ENCODE data around the gene NR5A2. TPM values are rescaled to one million over a fixed set of nuclear protein-coding genes. Genes with fewer than 3 reads are reported as not detected.
A peak's percentile ranks its signal among the peaks of the same experiment; 100 is the strongest.
"Not testable (repeated sequence)": the region's sequence is repeated elsewhere in the genome, so short reads cannot be mapped to it uniquely, and the experiment has no call there.

NR5A2 gene
- total RNA-seq, 6 donors from 2014 or later, result under 0.01 to 7.8 (median 2.1) TPM

DNA sequence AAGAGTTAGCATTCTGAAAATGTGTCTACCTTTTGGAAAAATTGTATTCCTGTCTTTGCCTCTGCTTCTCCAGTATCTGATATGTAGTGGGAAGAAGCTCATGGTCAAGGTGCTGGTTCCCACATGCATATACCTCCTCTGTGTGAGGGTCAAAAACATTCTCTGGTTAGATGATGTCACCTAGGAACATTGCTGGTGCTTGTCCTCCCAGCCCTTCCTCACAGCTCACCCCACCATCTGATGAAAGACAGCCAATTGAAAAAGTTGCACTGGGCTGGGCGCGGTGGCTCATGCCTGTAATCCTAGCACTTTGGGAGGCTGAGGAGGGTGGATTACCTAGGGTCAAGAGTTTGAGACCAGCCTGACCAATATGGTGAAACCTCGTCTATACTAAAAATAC is 154.4 kb downstream of the NR5A2 start:
- no peaks in the 10 kb centered on the region for H3K9me3 ChIP-seq
- H3K27me3 ChIP-seq, result no peaks in the 10 kb centered on the region
- 57 to 95% methylated on average over 3 of the region's 3 CpGs for WGBS, 2 donors
- H3K27ac ChIP-seq, result no peak overlapping the region
- no peaks in the 10 kb centered on the region for H3K36me3 ChIP-seq
- no peak overlapping the region for H3K4me3 ChIP-seq
- TF ChIP-seq, protein P1, sequence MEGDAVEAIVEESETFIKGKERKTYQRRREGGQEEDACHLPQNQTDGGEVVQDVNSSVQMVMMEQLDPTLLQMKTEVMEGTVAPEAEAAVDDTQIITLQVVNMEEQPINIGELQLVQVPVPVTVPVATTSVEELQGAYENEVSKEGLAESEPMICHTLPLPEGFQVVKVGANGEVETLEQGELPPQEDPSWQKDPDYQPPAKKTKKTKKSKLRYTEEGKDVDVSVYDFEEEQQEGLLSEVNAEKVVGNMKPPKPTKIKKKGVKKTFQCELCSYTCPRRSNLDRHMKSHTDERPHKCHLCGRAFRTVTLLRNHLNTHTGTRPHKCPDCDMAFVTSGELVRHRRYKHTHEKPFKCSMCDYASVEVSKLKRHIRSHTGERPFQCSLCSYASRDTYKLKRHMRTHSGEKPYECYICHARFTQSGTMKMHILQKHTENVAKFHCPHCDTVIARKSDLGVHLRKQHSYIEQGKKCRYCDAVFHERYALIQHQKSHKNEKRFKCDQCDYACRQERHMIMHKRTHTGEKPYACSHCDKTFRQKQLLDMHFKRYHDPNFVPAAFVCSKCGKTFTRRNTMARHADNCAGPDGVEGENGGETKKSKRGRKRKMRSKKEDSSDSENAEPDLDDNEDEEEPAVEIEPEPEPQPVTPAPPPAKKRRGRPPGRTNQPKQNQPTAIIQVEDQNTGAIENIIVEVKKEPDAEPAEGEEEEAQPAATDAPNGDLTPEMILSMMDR (IDR thresholded peaks at IDR 0.05), result no peak
- TF ChIP-seq POLR2A (IDR thresholded peaks at IDR 0.05), result no peak
- no peak for TF ChIP-seq EP300 (IDR thresholded peaks at IDR 0.05)
- no peak for TF ChIP-seq POLR2AphosphoS5 (IDR thresholded peaks at IDR 0.05)
- ATAC-seq (ENCODE audit: low FRiP score in 2 of 2) (no peak), DNase-seq (no peak)
- peaks cover 4 to 13% (median 8%) of the 10 kb centered on the region in 4 donors for H3K4me1 ChIP-seq

DNA sequence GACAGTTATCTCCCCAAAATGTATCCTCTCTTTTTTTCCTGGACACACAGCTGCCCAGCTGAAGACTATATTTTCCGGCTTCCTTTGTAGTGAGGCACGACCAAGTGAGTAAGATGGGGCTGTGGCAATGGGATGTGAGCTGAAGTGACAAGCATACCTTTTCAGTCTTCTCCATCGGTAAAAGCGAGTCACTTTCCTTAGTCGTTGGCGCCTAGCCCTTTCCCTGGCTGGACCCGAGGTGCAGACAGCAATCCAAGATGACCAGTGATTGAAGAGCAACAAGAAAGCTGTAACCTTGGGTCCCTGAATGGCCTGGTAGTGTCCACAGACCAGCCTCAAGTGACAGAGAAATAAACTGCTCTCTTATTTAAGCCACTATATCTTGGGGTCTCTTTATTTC is 155.2 kb downstream of the NR5A2 start:
- no peak for DNase-seq
- no peak overlapping the region for H3K4me3 ChIP-seq
- WGBS, 2 donors, result 93 to 98% methylated on average over 7 of the region's 7 CpGs
- H3K27me3 ChIP-seq, result no peaks in the 10 kb centered on the region
- no peak overlapping the region for H3K27ac ChIP-seq
- ATAC-seq (ENCODE audit: low FRiP score in 2 of 2), result no peak
- no peaks in the 10 kb centered on the region for H3K9me3 ChIP-seq
- H3K4me1 ChIP-seq, result peaks cover 4 to 13% (median 8%) of the 10 kb centered on the region in 4 donors
- TF ChIP-seq, protein P1 (IDR thresholded peaks at IDR 0.05), result no peak
- TF ChIP-seq EP300 (IDR thresholded peaks at IDR 0.05) (no peak), POLR2AphosphoS5 (IDR thresholded peaks at IDR 0.05) (no peak), POLR2A (IDR thresholded peaks at IDR 0.05) (no peak)
- no peaks in the 10 kb centered on the region for H3K36me3 ChIP-seq

DNA sequence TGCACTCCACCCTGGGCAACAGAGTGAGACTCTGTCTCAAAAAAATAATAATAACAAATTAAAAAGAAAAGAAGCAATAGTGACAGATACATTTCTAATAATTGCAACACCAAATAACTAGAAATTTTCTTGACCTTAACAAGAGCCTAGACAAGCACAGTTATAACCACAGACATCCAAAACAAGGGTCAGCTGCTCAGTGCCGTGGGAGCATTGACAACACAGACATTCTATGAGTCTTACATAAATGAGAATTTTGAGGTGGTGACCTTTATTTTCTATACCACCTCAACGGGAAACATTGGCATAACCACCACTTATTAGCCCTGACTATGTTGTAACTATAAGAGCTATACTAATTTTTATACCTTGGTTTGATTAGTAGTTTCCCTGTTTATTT is 156.1 kb downstream of the NR5A2 start:
- Histone ChIP-seq H3K4me3 (no peak overlapping the region), H3K9me3 (no peaks in the 10 kb centered on the region), H3K27ac (peak overlapping the region in 2 of 4 donors; percentile 53 to 60), H3K4me1 (peaks cover 4 to 13% (median 7%) of the 10 kb centered on the region in 4 donors), H3K36me3 (no peaks in the 10 kb centered on the region), H3K27me3 (no peaks in the 10 kb centered on the region)
- TF ChIP-seq EP300 (IDR thresholded peaks at IDR 0.05), result peak in 1 of 4 donors; percentile 11
- TF ChIP-seq, protein P1 (IDR thresholded peaks at IDR 0.05), result no peak
- ATAC-seq (ENCODE audit: low FRiP score in 2 of 2), result no peak
- no peak for DNase-seq
- WGBS, 2 donors, result 51 to 64% methylated on average over 2 of the region's 2 CpGs

DNA sequence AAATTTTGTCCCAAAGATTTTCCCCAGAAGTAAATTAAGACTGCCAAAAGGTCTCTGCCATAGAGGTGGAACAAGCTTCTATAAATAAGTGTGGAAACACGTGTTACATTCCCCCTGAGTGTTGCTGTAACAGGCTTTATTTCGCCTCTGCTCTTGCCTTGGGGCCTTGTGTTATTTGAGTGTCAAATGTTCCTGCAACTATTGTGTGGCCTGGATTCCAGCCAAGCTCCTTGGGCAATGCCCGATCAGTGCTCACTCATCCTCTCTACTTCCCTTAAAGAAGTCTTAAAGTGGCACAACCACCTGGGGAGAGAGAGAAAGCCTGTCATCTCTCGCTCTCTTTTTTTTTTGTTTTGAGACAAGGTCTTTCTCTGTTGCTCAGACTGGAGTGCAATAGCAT is 156.7 kb downstream of the NR5A2 start:
- Histone ChIP-seq H3K4me1 (peaks cover 4 to 13% (median 7%) of the 10 kb centered on the region in 4 donors), H3K27me3 (no peaks in the 10 kb centered on the region), H3K27ac (peak overlapping the region in 2 of 4 donors; percentile 53 to 60), H3K36me3 (no peaks in the 10 kb centered on the region), H3K4me3 (no peak overlapping the region), H3K9me3 (no peaks in the 10 kb centered on the region)
- 15 to 20% methylated on average over 4 of the region's 4 CpGs for WGBS, 2 donors
- TF ChIP-seq EP300 (IDR thresholded peaks at IDR 0.05), result peak in 1 of 4 donors; percentile 83
- TF ChIP-seq, protein P1 (IDR thresholded peaks at IDR 0.05), result no peak
- TF ChIP-seq POLR2AphosphoS5 (IDR thresholded peaks at IDR 0.05), result peak; percentile 66 to 79
- DNase-seq (peak in 1 of 2 donors; percentile 97), ATAC-seq (ENCODE audit: low FRiP score in 2 of 2) (peak; percentile 90 to 95)

DNA sequence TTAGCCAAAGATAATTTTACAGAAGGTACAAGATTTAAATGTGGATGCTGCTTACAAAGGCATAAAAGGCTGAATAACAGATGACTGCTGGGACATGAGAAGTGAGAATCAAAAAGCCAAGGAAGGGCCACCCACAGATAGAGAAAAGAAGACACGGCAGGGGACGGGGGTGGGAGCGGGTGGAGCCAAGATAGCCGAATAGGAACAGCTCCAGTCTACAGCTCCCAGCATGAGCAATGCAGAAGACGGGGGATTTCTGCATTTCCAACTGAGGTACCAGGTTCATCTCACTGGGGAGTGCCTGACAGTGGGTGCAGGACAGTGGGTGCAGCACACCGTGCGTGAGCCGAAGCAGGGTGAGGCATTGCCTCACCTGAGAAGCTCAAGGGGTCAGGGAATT is 157.7 kb downstream of the NR5A2 start:
- peaks cover 4 to 13% (median 7%) of the 10 kb centered on the region in 4 donors for H3K4me1 ChIP-seq
- peak overlapping the region in 1 of 4 donors; percentile 53 for H3K27ac ChIP-seq
- DNase-seq; ATAC-seq (ENCODE audit: low FRiP score in 2 of 2); H3K9me3 ChIP-seq; H3K36me3 ChIP-seq; H3K27me3 ChIP-seq; H3K4me3 ChIP-seq: not testable (repeated sequence)
- WGBS, 2 donors, result 72 to 82% methylated on average over 6 to 8 of the region's 8 CpGs

DNA sequence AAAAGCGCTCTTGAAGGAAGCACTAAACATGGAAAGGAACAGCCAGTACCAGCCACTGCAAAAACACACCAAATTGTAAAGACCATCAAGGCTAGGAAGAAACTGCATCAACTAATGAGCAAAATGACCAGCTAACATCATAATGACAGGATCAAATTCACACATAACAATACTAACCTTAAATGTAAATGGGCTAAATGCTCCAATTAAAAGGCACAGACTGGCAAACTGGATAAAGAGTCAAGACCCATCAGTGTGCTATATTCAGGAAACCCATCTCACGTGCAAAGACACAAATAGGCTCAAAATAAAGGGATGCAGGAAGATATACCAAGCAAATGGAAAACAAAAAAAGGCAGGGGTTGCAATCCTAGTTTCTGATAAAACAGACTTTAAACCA is 159.8 kb downstream of the NR5A2 start:
- WGBS, 2 donors, result 64 to 94% methylated on average over 2 of the region's 2 CpGs
- ATAC-seq (ENCODE audit: low FRiP score in 2 of 2); DNase-seq: not testable (repeated sequence)

More for the DNA sequence above, 159.8 kb downstream of the NR5A2 start:
- H3K9me3 ChIP-seq, H3K27ac ChIP-seq, H3K36me3 ChIP-seq, H3K4me3 ChIP-seq, H3K27me3 ChIP-seq: not testable (repeated sequence)
- H3K4me1 ChIP-seq, result peaks cover 4 to 13% (median 7%) of the 10 kb centered on the region in 4 donors
